Fibroblast of pulmonary artery (primary cell): ENCODE data around the gene LATS2.
A peak's percentile ranks its signal among the peaks of the same experiment; 100 is the strongest.
"Not testable (repeated sequence)": the region's sequence is repeated elsewhere in the genome, so short reads cannot be mapped to it uniquely, and the experiment has no call there.

Experiments
- DNase-seq: peaks from one replicate; pipeline ENCODE4 v3.0.0-alpha.2; 2010; ENCODE audit warnings: low read depth
- H3K4me3 ChIP-seq: replicated peaks from 2 replicates; pipeline ENCODE4 v1.5.1; 2011; ENCODE audit warnings: low read depth, mild to moderate bottlenecking, control low read depth, low read length, moderate library complexity
- CTCF ChIP-seq: IDR thresholded peaks from 2 replicates; pipeline ENCODE4 v1.5.1; 2011; ENCODE audit warnings: mild to moderate bottlenecking, control low read depth, low read length, inconsistent platforms; ENCODE audit errors: missing control alignments

Gene LATS2

GRCh38 chr13:20945952-20946383 is 115.4 kb downstream of the LATS2 start:
- H3K4me3 ChIP-seq, result peak overlapping the region; percentile 27
- DNase-seq, result no peak
- no peak for TF ChIP-seq CTCF

GRCh38 chr13:20942938-20943559 is 118.3 kb downstream of the LATS2 start:
- no peak for DNase-seq
- H3K4me3 ChIP-seq, result no peak overlapping the region
- TF ChIP-seq CTCF, result no peak

GRCh38 chr13:20940511-20940910 is 120.9 kb downstream of the LATS2 start:
- not testable (repeated sequence) for DNase-seq

GRCh38 chr13:20940083-20940482 is 121.3 kb downstream of the LATS2 start:
- DNase-seq, result peak; percentile 60
- H3K4me3 ChIP-seq, result no peak overlapping the region
- TF ChIP-seq CTCF, result no peak

More at GRCh38 chr13:20940511-20940910, 120.9 kb downstream of the LATS2 start:
- H3K4me3 ChIP-seq, result not testable (repeated sequence)

GRCh38 chr13:20939662-20940061 is 121.7 kb downstream of the LATS2 start:
- no peak for TF ChIP-seq CTCF
- DNase-seq, result no peak
- H3K4me3 ChIP-seq, result no peak overlapping the region

- H3K4me3 ChIP-seq, result no peak overlapping the region
- TF ChIP-seq CTCF, result no peak
- DNase-seq, result no peak
These were observed 123.1 kb downstream of the LATS2 start for GRCh38 chr13:20938302-20938701.

- no peak for DNase-seq
- no peak for TF ChIP-seq CTCF
- no peak overlapping the region for H3K4me3 ChIP-seq
These were observed 133.7 kb downstream of the LATS2 start for GRCh38 chr13:20927596-20928257.

- not testable (repeated sequence) for H3K4me3 ChIP-seq, DNase-seq
These were observed 136.0 kb downstream of the LATS2 start for GRCh38 chr13:20925395-20925790.
